GM12878 (cell line): ENCODE results near the gene NPLOC4.

Experiments used
- JUND ChIP-seq: IDR thresholded peaks from 2 replicates; pipeline ENCODE4 v1.6.1; 2012; ENCODE audit warnings: low read depth, mild to moderate bottlenecking, low read length, improper control_type of control experiment, moderate library complexity
- RELA ChIP-seq: fragments of 450-650 bp; IDR thresholded peaks from 2 replicates; pipeline ENCODE4 v1.8.0; 2014; ENCODE audit warnings: borderline replicate concordance; ENCODE audit not compliant: partially characterized antibody
- ZZZ3 ChIP-seq: IDR thresholded peaks from 2 replicates; pipeline ENCODE4 v1.6.1; 2011; ENCODE audit warnings: low read depth; ENCODE audit not compliant: control insufficient read depth, insufficient read length
- TF ChIP-seq, protein P1 (sequence below), 3 experiments: IDR thresholded peaks in 2 of 3; conservative IDR thresholded peaks in 1 of 3; 2 replicates each; pipeline ENCODE4 v1.5.1; 2011; ENCODE audit warnings: low read depth in 3 of 3, low read length in 3 of 3, mild to moderate bottlenecking in 3 of 3, control low read depth in 2 of 3, moderate library complexity in 2 of 3, inconsistent platforms in 1 of 3, mixed read lengths in 1 of 3; ENCODE audit not compliant: control insufficient read depth in 2 of 3, insufficient read depth in 1 of 3; ENCODE audit errors: extremely low read depth in 1 of 3

- TF ChIP-seq, protein P1, sequence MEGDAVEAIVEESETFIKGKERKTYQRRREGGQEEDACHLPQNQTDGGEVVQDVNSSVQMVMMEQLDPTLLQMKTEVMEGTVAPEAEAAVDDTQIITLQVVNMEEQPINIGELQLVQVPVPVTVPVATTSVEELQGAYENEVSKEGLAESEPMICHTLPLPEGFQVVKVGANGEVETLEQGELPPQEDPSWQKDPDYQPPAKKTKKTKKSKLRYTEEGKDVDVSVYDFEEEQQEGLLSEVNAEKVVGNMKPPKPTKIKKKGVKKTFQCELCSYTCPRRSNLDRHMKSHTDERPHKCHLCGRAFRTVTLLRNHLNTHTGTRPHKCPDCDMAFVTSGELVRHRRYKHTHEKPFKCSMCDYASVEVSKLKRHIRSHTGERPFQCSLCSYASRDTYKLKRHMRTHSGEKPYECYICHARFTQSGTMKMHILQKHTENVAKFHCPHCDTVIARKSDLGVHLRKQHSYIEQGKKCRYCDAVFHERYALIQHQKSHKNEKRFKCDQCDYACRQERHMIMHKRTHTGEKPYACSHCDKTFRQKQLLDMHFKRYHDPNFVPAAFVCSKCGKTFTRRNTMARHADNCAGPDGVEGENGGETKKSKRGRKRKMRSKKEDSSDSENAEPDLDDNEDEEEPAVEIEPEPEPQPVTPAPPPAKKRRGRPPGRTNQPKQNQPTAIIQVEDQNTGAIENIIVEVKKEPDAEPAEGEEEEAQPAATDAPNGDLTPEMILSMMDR (IDR thresholded peaks at IDR 0.05 in 2 of 3, conservative IDR thresholded peaks at IDR 0.05 in 1 of 3; ENCODE audit: control insufficient read depth in 2 of 3, extremely low read depth in 1 of 3, insufficient read depth in 1 of 3, low read depth in 3 of 3, low read length in 3 of 3) = no peak
- TF ChIP-seq JUND (no peak), RELA (no peak), ZZZ3 (no peak)
Observed at GRCh38 chr17:81513753-81514488, 123.0 kb downstream of the NPLOC4 start.
